Sigmoid colon (tissue), 4 donors: ENCODE results near the gene TBKBP1.

Experiments used
- CTCF ChIP-seq, 4 experiments: fragments of 450-650 bp in 3 of 4; fragments of 200-600 bp in 1 of 4; IDR thresholded peaks; one replicate each; pipeline ENCODE4 v1.5.1; 2016 to 2019; ENCODE audit warnings: antibody characterized with exemption in 4 of 4, mild to moderate bottlenecking in 3 of 4, moderate library complexity in 2 of 4
- EP300 ChIP-seq, 4 donors: sonication (generic); formaldehyde crosslinking; IDR thresholded peaks; one replicate each; pipeline ENCODE4 v1.6.1; 2017; ENCODE audit warnings: antibody characterized with exemption in 4 of 4
- POLR2A ChIP-seq, 2 donors: fragments of 450-650 bp; IDR thresholded peaks; one replicate each; pipeline ENCODE4 v1.6.1; 2016; ENCODE audit warnings: antibody characterized with exemption in 2 of 2, mild to moderate bottlenecking in 2 of 2, moderate library complexity in 2 of 2
- POLR2AphosphoS5 ChIP-seq, 4 donors: sonication (generic); formaldehyde crosslinking; IDR thresholded peaks; one replicate each; pipeline ENCODE4 v1.6.1; 2017; ENCODE audit warnings: antibody characterized with exemption in 4 of 4

- TF ChIP-seq POLR2A (IDR thresholded peaks at IDR 0.05) (no peak), CTCF (IDR thresholded peaks at IDR 0.05) (no peak), EP300 (IDR thresholded peaks at IDR 0.05) (no peak), POLR2AphosphoS5 (IDR thresholded peaks at IDR 0.05) (no peak)
These were observed 51.0 kb downstream of the TBKBP1 start for GRCh38 chr17:47745037-47745380.
